Stomach (tissue), 9 donors: ENCODE measurements around the gene IPCEF1. TPM values are rescaled to one million over a fixed set of nuclear protein-coding genes. Genes with fewer than 3 reads are reported as not detected.

Source experiments
- DNase-seq, 2 donors: peaks; one replicate each; pipeline versions ENCODE4 v3.0.0 to v3.0.0-alpha.2; 2013 to 2019
- H3K27ac ChIP-seq, 5 donors: fragments of 200-600 bp in 4 of 5; sonication (generic) in 4 of 5; one replicate each; pipeline ENCODE4 v1.5.1; 2013 to 2019; ENCODE audit warnings: mild to moderate bottlenecking in 1 of 5, moderate library complexity in 1 of 5
- H3K27me3 ChIP-seq, 3 donors: fragments of 200-600 bp; sonication (generic); one replicate each; pipeline ENCODE4 v1.5.1; 2017 to 2019; ENCODE audit warnings: mixed run types in 1 of 3
- H3K36me3 ChIP-seq, 4 donors: fragments of 200-600 bp; sonication (generic); 1 replicate in 3 of 4; 2 replicates in 1 of 4; pipeline ENCODE4 v1.5.1; 2016 to 2019
- H3K4me1 ChIP-seq, 4 donors: fragments of 200-600 bp; sonication (generic); one replicate each; pipeline ENCODE4 v1.5.1; 2016 to 2019
- H3K4me3 ChIP-seq, 4 donors: fragments of 200-600 bp; sonication (generic) in 3 of 4; one replicate each; pipeline ENCODE4 v1.5.1; 2016 to 2019; ENCODE audit warnings: mild to moderate bottlenecking in 1 of 4
- H3K9me3 ChIP-seq, 4 donors: fragments of 200-600 bp; sonication (generic); one replicate each; pipeline ENCODE4 v1.5.1; 2016 to 2019
- EP300 ChIP-seq: sonication (generic); formaldehyde crosslinking; IDR thresholded peaks from one replicate; pipeline ENCODE4 v1.6.1; 2017; ENCODE audit warnings: antibody characterized with exemption
- POLR2A ChIP-seq, 4 donors: fragments of 450-650 bp; IDR thresholded peaks; one replicate each; pipeline ENCODE4 v1.6.1; 2016; ENCODE audit warnings: antibody characterized with exemption in 4 of 4, control low read depth in 2 of 4, mild to moderate bottlenecking in 1 of 4, moderate library complexity in 1 of 4
- POLR2AphosphoS5 ChIP-seq, 3 donors: sonication (generic); formaldehyde crosslinking; IDR thresholded peaks; one replicate each; pipeline ENCODE4 v1.6.1; 2016; ENCODE audit warnings: antibody characterized with exemption in 3 of 3
- WGBS, 5 donors: extraction: QIAGEN DNeasy Blood & Tissue Kit in 3 of 5; methylation state at CpG; one replicate each; pipeline versions ENCODE4 v1.1.5 to v1.1.7; 2013 to 2018; 5-methylcytosine and 5-hydroxymethylcytosine counted together
- intact Hi-C: fragments of 100-400 bp; cut with DNase I; formaldehyde crosslinking; loops from one replicate; pipeline ENCODE4 v1.15.1; 2023; ENCODE audit warnings: low total_unique reads
- polyA plus RNA-seq, 3 donors: library from polyadenylated mRNA; stranded (reverse); fragments of 200-250 nt; gene quantifications; one replicate each; pipeline ENCODE4 v1.2.3, GENCODE V29; 2013
- total RNA-seq, 5 donors: library from RNA; depleted of rRNA; stranded (reverse); fragments of >200 nt; gene quantifications; one replicate each; pipeline versions ENCODE4 v1.1.0 to v1.2.3, GENCODE V29; 2014 to 2016
- TF ChIP-seq, protein P1 (sequence below), 7 experiments: fragments of 450-650 bp in 4 of 7; fragments of 200-600 bp in 3 of 7; sonication (generic) in 3 of 7; IDR thresholded peaks; one replicate each; pipeline ENCODE4 v1.5.1; 2016 to 2019; ENCODE audit warnings: antibody characterized with exemption in 7 of 7, control low read depth in 2 of 7, mild to moderate bottlenecking in 1 of 7
- donor health status: healthy with polysubstance abuse.
- donor health status: Bipolar disorder and iron deficiency.
- donor health status: healthy.

Gene IPCEF1
- total and polyA plus RNA-seq, 8 donors: under 0.01 to 47.1 (median 1.4) TPM; not detected in 2

DNA sequence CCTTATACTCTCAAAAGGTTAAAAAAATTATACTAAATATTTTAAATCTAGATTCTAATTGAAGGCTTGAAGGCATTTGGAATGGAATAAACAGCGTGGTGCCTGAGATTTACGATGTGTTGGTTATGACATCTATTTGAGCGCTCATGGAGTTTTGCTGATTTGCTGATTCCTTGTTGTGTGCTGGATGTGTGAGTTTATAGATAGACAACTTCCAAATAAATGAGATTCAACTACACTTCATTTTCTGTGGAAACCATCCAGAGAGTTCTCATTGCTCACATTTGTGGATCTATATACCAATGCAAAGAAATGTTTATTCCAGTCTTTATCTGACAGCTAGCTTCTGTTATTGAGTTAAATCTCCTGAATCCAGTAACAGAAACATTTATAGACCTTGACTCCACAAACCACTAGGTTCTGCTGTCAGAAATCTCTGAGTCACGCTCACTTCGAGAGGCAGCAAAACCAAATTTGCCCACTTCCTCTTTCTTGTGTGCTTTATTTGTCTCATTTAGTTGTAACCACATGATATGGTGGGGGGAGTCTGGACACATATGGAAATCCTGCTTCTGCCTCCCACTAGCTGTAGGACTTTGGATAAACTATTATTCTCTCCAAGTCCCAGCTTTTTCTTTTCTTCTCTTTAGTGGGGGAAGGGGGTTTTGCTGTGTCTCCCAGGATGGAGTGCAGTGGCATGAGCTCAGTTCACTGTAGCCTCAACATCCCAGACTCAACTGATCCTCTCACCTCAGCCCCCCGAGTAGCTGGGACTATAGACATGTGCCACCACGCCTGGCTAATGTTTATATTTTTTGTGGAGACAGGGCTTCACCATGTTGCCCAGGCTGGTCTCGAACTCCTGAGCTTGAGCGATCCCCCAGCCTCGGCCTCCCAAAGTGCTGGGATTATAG lies 54.5 kb downstream of the IPCEF1 start:
- peak in 1 of 2 donors; percentile 66 for DNase-seq
- Histone ChIP-seq H3K27me3 (no peaks in the 10 kb centered on the region), H3K36me3 (no peaks in the 10 kb centered on the region), H3K27ac (peak overlapping the region in 2 of 5 donors; percentile 1 to 39), H3K4me3 (no peak overlapping the region), H3K4me1 (peaks cover 8 to 34% (median 29%) of the 10 kb centered on the region in 4 donors), H3K9me3 (no peaks in the 10 kb centered on the region)
- no peak for TF ChIP-seq POLR2A (IDR thresholded peaks at IDR 0.05)
- TF ChIP-seq, protein P1, sequence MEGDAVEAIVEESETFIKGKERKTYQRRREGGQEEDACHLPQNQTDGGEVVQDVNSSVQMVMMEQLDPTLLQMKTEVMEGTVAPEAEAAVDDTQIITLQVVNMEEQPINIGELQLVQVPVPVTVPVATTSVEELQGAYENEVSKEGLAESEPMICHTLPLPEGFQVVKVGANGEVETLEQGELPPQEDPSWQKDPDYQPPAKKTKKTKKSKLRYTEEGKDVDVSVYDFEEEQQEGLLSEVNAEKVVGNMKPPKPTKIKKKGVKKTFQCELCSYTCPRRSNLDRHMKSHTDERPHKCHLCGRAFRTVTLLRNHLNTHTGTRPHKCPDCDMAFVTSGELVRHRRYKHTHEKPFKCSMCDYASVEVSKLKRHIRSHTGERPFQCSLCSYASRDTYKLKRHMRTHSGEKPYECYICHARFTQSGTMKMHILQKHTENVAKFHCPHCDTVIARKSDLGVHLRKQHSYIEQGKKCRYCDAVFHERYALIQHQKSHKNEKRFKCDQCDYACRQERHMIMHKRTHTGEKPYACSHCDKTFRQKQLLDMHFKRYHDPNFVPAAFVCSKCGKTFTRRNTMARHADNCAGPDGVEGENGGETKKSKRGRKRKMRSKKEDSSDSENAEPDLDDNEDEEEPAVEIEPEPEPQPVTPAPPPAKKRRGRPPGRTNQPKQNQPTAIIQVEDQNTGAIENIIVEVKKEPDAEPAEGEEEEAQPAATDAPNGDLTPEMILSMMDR (IDR thresholded peaks at IDR 0.05): no peak
- no peak for TF ChIP-seq POLR2AphosphoS5 (IDR thresholded peaks at IDR 0.05)
- no peak for TF ChIP-seq EP300
- WGBS, 5 donors: 75 to 82% (median 79%) methylated on average over 10 of the region's 10 CpGs
- intact Hi-C loops: no loop called here

DNA sequence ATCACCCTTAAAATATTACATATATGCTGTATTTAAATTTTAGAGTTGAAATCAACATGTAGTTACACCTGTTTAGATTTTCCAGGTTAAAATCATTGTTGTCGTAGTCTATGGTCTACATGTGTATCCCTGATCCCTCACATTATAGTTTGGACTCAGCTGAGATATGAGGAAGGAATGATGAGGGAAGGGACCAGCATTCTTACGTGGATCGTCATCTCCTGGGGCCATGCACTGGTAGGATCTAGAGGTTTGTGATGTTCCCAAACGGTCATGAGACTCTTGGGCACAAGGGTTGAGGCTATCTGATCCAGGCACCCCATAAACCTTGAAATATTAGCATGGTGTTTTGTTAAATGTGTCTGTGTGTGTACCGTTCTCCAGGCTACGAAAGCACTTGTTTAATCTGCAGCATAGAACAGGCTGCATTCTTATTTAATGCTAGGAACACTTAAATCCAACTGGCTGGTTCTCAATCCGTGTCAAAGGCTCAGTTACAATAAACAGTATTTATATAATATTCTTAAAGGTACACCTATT lies 55.4 kb downstream of the IPCEF1 start:
- H3K27ac ChIP-seq: peak overlapping the region in 3 of 5 donors; percentile 16 to 42 (median 39)
- no peak for DNase-seq
- intact Hi-C loops: no loop called here
- TF ChIP-seq, protein P1 (IDR thresholded peaks at IDR 0.05): no peak
- TF ChIP-seq POLR2AphosphoS5 (IDR thresholded peaks at IDR 0.05) (no peak), EP300 (no peak), POLR2A (IDR thresholded peaks at IDR 0.05) (no peak)
- peaks cover 8 to 35% (median 29%) of the 10 kb centered on the region in 4 donors for H3K4me1 ChIP-seq
- WGBS, 5 donors: 35 to 58% (median 41%) methylated on average over 7 of the region's 7 CpGs
- no peak overlapping the region for H3K4me3 ChIP-seq
- no peaks in the 10 kb centered on the region for H3K36me3 ChIP-seq
- H3K9me3 ChIP-seq: no peaks in the 10 kb centered on the region
- H3K27me3 ChIP-seq: no peaks in the 10 kb centered on the region

DNA sequence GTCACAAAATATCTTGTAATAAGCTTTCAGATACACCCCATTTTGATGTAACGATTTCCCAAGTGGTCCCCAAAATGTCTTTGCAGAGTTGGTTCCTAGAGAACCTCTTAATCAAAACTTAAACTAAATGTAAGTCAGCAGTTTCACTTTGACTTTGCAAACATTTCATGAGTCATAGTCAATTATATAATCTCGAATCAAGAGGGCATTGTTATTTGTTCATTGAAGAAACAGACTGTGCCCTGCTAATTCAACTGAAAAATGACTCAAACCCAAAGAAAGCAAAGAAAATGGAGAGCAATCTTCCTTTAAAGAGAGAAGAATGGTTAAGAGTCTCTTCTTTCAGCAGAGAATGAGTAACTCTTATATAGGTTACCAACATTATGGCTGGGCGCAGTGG lies 58.3 kb downstream of the IPCEF1 start:
- WGBS, 5 donors: 29 to 42% (median 34%) methylated on average over 3 of the region's 3 CpGs
- TF ChIP-seq POLR2AphosphoS5 (IDR thresholded peaks at IDR 0.05) (no peak), EP300 (no peak), POLR2A (IDR thresholded peaks at IDR 0.05) (no peak)
- TF ChIP-seq, protein P1 (IDR thresholded peaks at IDR 0.05): no peak
- no peaks in the 10 kb centered on the region for H3K9me3 ChIP-seq

DNA sequence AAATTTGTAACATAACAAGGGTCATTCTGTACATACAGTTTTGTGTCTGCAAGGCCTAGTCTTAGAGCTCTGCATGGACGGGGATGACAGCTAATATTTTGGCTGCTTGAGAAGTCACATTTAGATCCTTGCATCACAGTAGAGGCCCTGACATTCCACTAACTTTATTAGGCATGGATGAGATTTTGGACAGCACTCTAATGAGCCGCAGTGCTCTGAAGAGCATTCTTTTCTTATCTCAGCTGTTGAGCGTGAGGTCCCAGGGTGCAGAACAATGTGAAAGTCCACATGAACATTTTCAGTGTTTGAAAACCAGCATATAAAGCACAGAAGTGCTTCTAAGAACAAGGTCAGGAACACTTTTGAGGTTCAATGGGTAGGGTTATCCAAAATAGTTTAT lies 58.9 kb downstream of the IPCEF1 start:
- no peaks in the 10 kb centered on the region for H3K27me3 ChIP-seq
- intact Hi-C loops: no loop called here
- peaks cover 8 to 40% (median 29%) of the 10 kb centered on the region in 4 donors for H3K4me1 ChIP-seq
- TF ChIP-seq POLR2A (IDR thresholded peaks at IDR 0.05) (no peak), EP300 (no peak), POLR2AphosphoS5 (IDR thresholded peaks at IDR 0.05) (no peak)
- TF ChIP-seq, protein P1 (IDR thresholded peaks at IDR 0.05): no peak
- no peaks in the 10 kb centered on the region for H3K9me3 ChIP-seq
- H3K4me3 ChIP-seq: no peak overlapping the region
- no peaks in the 10 kb centered on the region for H3K36me3 ChIP-seq
- DNase-seq: peak in 1 of 2 donors; percentile 25
- 30 to 62% (median 35%) methylated on average over 3 of the region's 3 CpGs for WGBS, 5 donors
- peak overlapping the region in 3 of 5 donors; percentile 73 to 79 (median 78) for H3K27ac ChIP-seq

More for the DNA sequence above, 58.3 kb downstream of the IPCEF1 start:
- H3K4me1 ChIP-seq: peaks cover 8 to 35% (median 29%) of the 10 kb centered on the region in 4 donors
- intact Hi-C loops: no loop called here
- H3K27me3 ChIP-seq: no peaks in the 10 kb centered on the region
- H3K36me3 ChIP-seq: no peaks in the 10 kb centered on the region
- peak overlapping the region; percentile 56 to 84 (median 78) for H3K27ac ChIP-seq
- peak in 1 of 2 donors; percentile 68 for DNase-seq
- H3K4me3 ChIP-seq: no peak overlapping the region
